NT2/D1 (cell line): ENCODE data around the gene FBXO21.

ENCODE experiments used
- SUZ12 ChIP-seq: IDR thresholded peaks from 2 replicates; pipeline ENCODE4 v1.6.1; 2011; ENCODE audit not compliant: insufficient read length, insufficient read depth; ENCODE audit errors: extremely low read depth
- ZNF274 ChIP-seq: IDR thresholded peaks from 2 replicates; pipeline ENCODE4 v1.6.1; 2011; ENCODE audit warnings: mild to moderate bottlenecking, low read depth, low read length

GRCh38 chr12:117166107-117166506, 24.2 kb downstream of the FBXO21 start:
- TF ChIP-seq SUZ12: no peak
- TF ChIP-seq ZNF274: no peak
